ENCODE results near the gene MBL2. TPM values are rescaled to one million over a fixed set of nuclear protein-coding genes. Genes with fewer than 3 reads are reported as not detected.

Gene MBL2
- polyA plus RNA-seq, 1 donor (not counting 4 experiments of a cell fraction or from before 2014, with no cell fraction given), result not detected

- H3K9me3 ChIP-seq (ENCODE audit: control insufficient read depth, low read depth, low read length), result no peaks in the 10 kb centered on the region
- no peaks in the 10 kb centered on the region for H4K20me1 ChIP-seq (ENCODE audit: control insufficient read depth, extremely low read depth, insufficient read depth, low read length)
- H3K27me3 ChIP-seq (ENCODE audit: control insufficient read depth, extremely low read depth, insufficient read depth, low read length), result peaks cover 6% of the 10 kb centered on the region
- DNase-seq (ENCODE audit: low read depth, low spot score), result no peak
- H3K4me3 ChIP-seq (ENCODE audit: control insufficient read depth in 2 of 3, extremely low read depth in 1 of 3, insufficient read depth in 2 of 3, low read depth in 1 of 3, low read length in 3 of 3), result no peak overlapping the region
- H3K4me2 ChIP-seq (ENCODE audit: control insufficient read depth, extremely low read depth, insufficient read depth, low read depth, low read length), result no peak overlapping the region
- H3K4me1 ChIP-seq (ENCODE audit: control insufficient read depth, extremely low read depth, insufficient read depth, low read length), result no peaks in the 10 kb centered on the region
- no peaks in the 10 kb centered on the region for H3K9me1 ChIP-seq (ENCODE audit: control insufficient read depth, extremely low read depth, insufficient read depth, low read length)
- no peak for FAIRE-seq
- H3K27ac ChIP-seq (ENCODE audit: control insufficient read depth, insufficient read depth, low read length), result no peak overlapping the region
- dilution Hi-C loops (cut with MboI; ENCODE audit: extremely low pct_ligation_motif_present, low sequenced_read_pairs), result no loop called here
- H2AFZ ChIP-seq (ENCODE audit: control insufficient read depth, low read length), result no peak overlapping the region
- H3K9ac ChIP-seq (ENCODE audit: control insufficient read depth, extremely low read depth, insufficient read depth, low read length), result no peak overlapping the region
- no peaks in the 10 kb centered on the region for H3K79me2 ChIP-seq (ENCODE audit: control insufficient read depth, insufficient read depth, low read length)
- no peaks in the 10 kb centered on the region for H3K36me3 ChIP-seq (ENCODE audit: control insufficient read depth in 2 of 2, extremely low read depth in 1 of 2, insufficient read depth in 2 of 2, low read length in 2 of 2)
- TF ChIP-seq EZH2 (IDR thresholded peaks at IDR 0.05; ENCODE audit: low read length) (no peak), CTCF (optimal IDR thresholded peaks at IDR 0.05 in 1 of 3, IDR thresholded peaks at IDR 0.05 in 1 of 3, conservative IDR thresholded peaks at IDR 0.05 in 1 of 3; ENCODE audit: extremely low read depth in 1 of 3, insufficient read depth in 2 of 3, low read length in 3 of 3) (no peak)
Measured at GRCh38 chr10:52774600-52775106, 2.1 kb upstream of the MBL2 start.

- H3K9me1 ChIP-seq (ENCODE audit: control insufficient read depth, extremely low read depth, insufficient read depth, low read length), result no peaks in the 10 kb centered on the region
- H2AFZ ChIP-seq (ENCODE audit: control insufficient read depth, low read length), result no peak overlapping the region
- H3K4me1 ChIP-seq (ENCODE audit: control insufficient read depth, extremely low read depth, insufficient read depth, low read length), result no peaks in the 10 kb centered on the region
- TF ChIP-seq CTCF (optimal IDR thresholded peaks at IDR 0.05 in 1 of 3, IDR thresholded peaks at IDR 0.05 in 1 of 3, conservative IDR thresholded peaks at IDR 0.05 in 1 of 3; ENCODE audit: extremely low read depth in 1 of 3, insufficient read depth in 2 of 3, low read length in 3 of 3) (no peak), EZH2 (IDR thresholded peaks at IDR 0.05; ENCODE audit: low read length) (no peak)
- no peak overlapping the region for H3K4me2 ChIP-seq (ENCODE audit: control insufficient read depth, extremely low read depth, insufficient read depth, low read depth, low read length)
- H3K27ac ChIP-seq (ENCODE audit: control insufficient read depth, insufficient read depth, low read length), result no peak overlapping the region
- no peak overlapping the region for H3K9ac ChIP-seq (ENCODE audit: control insufficient read depth, extremely low read depth, insufficient read depth, low read length)
- H3K27me3 ChIP-seq (ENCODE audit: control insufficient read depth, extremely low read depth, insufficient read depth, low read length), result peaks cover 6% of the 10 kb centered on the region
- H3K79me2 ChIP-seq (ENCODE audit: control insufficient read depth, insufficient read depth, low read length), result no peaks in the 10 kb centered on the region
- H3K9me3 ChIP-seq (ENCODE audit: control insufficient read depth, low read depth, low read length), result no peaks in the 10 kb centered on the region
- dilution Hi-C loops (cut with MboI; ENCODE audit: extremely low pct_ligation_motif_present, low sequenced_read_pairs), result no loop called here
- H3K4me3 ChIP-seq (ENCODE audit: control insufficient read depth in 2 of 3, extremely low read depth in 1 of 3, insufficient read depth in 2 of 3, low read depth in 1 of 3, low read length in 3 of 3), result no peak overlapping the region
- H3K36me3 ChIP-seq (ENCODE audit: control insufficient read depth in 2 of 2, extremely low read depth in 1 of 2, insufficient read depth in 2 of 2, low read length in 2 of 2), result no peaks in the 10 kb centered on the region
- FAIRE-seq, result no peak
- DNase-seq (ENCODE audit: low read depth, low spot score), result no peak
- H4K20me1 ChIP-seq (ENCODE audit: control insufficient read depth, extremely low read depth, insufficient read depth, low read length), result no peaks in the 10 kb centered on the region
Measured at GRCh38 chr10:52774182-52774581, 1.6 kb upstream of the MBL2 start.
